Measurements from ENCODE around the gene CFAP61.
A peak's percentile ranks its signal among the peaks of the same experiment; 100 is the strongest.

The CFAP61 gene

GRCh38 chr20:20363799-20364592, 311.7 kb downstream of the CFAP61 start:
- TF ChIP-seq CTCF (IDR thresholded peaks at IDR 0.05; ENCODE audit: borderline replicate concordance, insufficient read depth, low read depth, low read length) = no peak
- H3K4me3 ChIP-seq (ENCODE audit: low read depth, low read length) = no peak overlapping the region

GRCh38 chr20:20364593-20365479, 312.5 kb downstream of the CFAP61 start:
- H3K4me3 ChIP-seq (ENCODE audit: low read depth, low read length) = no peak overlapping the region
- no peak for TF ChIP-seq CTCF (IDR thresholded peaks at IDR 0.05; ENCODE audit: borderline replicate concordance, insufficient read depth, low read depth, low read length)

GRCh38 chr20:20365480-20366161, 313.3 kb downstream of the CFAP61 start:
- no peak for TF ChIP-seq CTCF (IDR thresholded peaks at IDR 0.05; ENCODE audit: borderline replicate concordance, insufficient read depth, low read depth, low read length)
- no peak overlapping the region for H3K4me3 ChIP-seq (ENCODE audit: low read depth, low read length)

- no peak overlapping the region for H3K4me3 ChIP-seq (ENCODE audit: low read depth, low read length)
- TF ChIP-seq CTCF (IDR thresholded peaks at IDR 0.05; ENCODE audit: borderline replicate concordance, insufficient read depth, low read depth, low read length) = no peak
Observed at GRCh38 chr20:20366551-20366875, 314.2 kb downstream of the CFAP61 start.

GRCh38 chr20:20366876-20367574, 314.7 kb downstream of the CFAP61 start:
- no peak overlapping the region for H3K4me3 ChIP-seq (ENCODE audit: low read depth, low read length)
- no peak for TF ChIP-seq CTCF (IDR thresholded peaks at IDR 0.05; ENCODE audit: borderline replicate concordance, insufficient read depth, low read depth, low read length)

- H3K4me3 ChIP-seq (ENCODE audit: low read depth, low read length) = peak within 1 kb of the TSS; percentile 22
- no peak for TF ChIP-seq CTCF (IDR thresholded peaks at IDR 0.05; ENCODE audit: borderline replicate concordance, insufficient read depth, low read depth, low read length)
Observed at GRCh38 chr20:20367575-20368417, 315.5 kb downstream of the CFAP61 start, which contains the start of gene INSM1. TSS of gene INSM1 (plus strand) at chr20:20368104. CDS start at chr20:20368268, 164 bp downstream.
